Measurements from ENCODE around the gene ARMC9. TPM values are rescaled to one million over a fixed set of nuclear protein-coding genes. Genes with fewer than 3 reads are reported as not detected.
A peak's percentile ranks its signal among the peaks of the same experiment; 100 is the strongest.

ARMC9 gene
- total and polyA plus RNA-seq, 8 donors: 3.7 to 15.0 (median 8.1) TPM

GRCh38 chr2:231376857-231377256 lies 178.4 kb downstream of the ARMC9 start:
- no peak for TF ChIP-seq CTCF (IDR thresholded peaks at IDR 0.05)
- FAIRE-seq: no peak
- Histone ChIP-seq H3K27me3 (no peaks in the 10 kb centered on the region), H3K36me3 (no peaks in the 10 kb centered on the region), H3K4me1 (no peaks in the 10 kb centered on the region), H3K27ac (no peak overlapping the region), H3K4me3 (no peak overlapping the region), H3K9me3 (no peaks in the 10 kb centered on the region)
- 86 to 87% methylated on average over 8 of the region's 8 CpGs for WGBS, 2 donors
- DNase-seq: no peak
- intact Hi-C loops (cut with DNase I): no loop called here
- no peak for ATAC-seq

- intact Hi-C loops (cut with DNase I): no loop called here
- DNase-seq: peak in 4 of 6 donors; percentile 32 to 60 (median 56)
- peak; percentile 51 to 76 (median 74) for ATAC-seq
These were observed 179.7 kb downstream of the ARMC9 start for GRCh38 chr2:231378026-231378722.

GRCh38 chr2:231379266-231380215 lies 181.1 kb downstream of the ARMC9 start:
- intact Hi-C loops (cut with DNase I): no loop called here
- WGBS, 2 donors: 91 to 92% methylated on average over 21 of the region's 21 CpGs
- DNase-seq (peak in 1 of 6 donors; percentile 43), ATAC-seq (peak in 1 of 4 donors; percentile 39), FAIRE-seq (no peak)
- no peaks in the 10 kb centered on the region for H3K4me1 ChIP-seq
- no peaks in the 10 kb centered on the region for H3K36me3 ChIP-seq
- TF ChIP-seq CTCF (IDR thresholded peaks at IDR 0.05): no peak
- no peaks in the 10 kb centered on the region for H3K27me3 ChIP-seq
- no peak overlapping the region for H3K4me3 ChIP-seq
- H3K9me3 ChIP-seq: no peaks in the 10 kb centered on the region
- no peak overlapping the region for H3K27ac ChIP-seq

More at GRCh38 chr2:231378026-231378722, 179.7 kb downstream of the ARMC9 start:
- FAIRE-seq: no peak
- WGBS, 2 donors: 68 to 70% methylated on average over 13 of the region's 13 CpGs
- H3K9me3 ChIP-seq: no peaks in the 10 kb centered on the region
- no peak for TF ChIP-seq CTCF (IDR thresholded peaks at IDR 0.05)
- no peak overlapping the region for H3K4me3 ChIP-seq
- no peaks in the 10 kb centered on the region for H3K27me3 ChIP-seq
- no peaks in the 10 kb centered on the region for H3K36me3 ChIP-seq
- no peak overlapping the region for H3K27ac ChIP-seq
- no peaks in the 10 kb centered on the region for H3K4me1 ChIP-seq

GRCh38 chr2:231380307-231380706 lies 181.9 kb downstream of the ARMC9 start:
- Histone ChIP-seq H3K36me3 (no peaks in the 10 kb centered on the region), H3K9me3 (no peaks in the 10 kb centered on the region), H3K27ac (no peak overlapping the region), H3K27me3 (no peaks in the 10 kb centered on the region), H3K4me1 (no peaks in the 10 kb centered on the region), H3K4me3 (no peak overlapping the region)
- DNase-seq (peak in 1 of 6 donors; percentile 23), FAIRE-seq (no peak), ATAC-seq (no peak)
- intact Hi-C loops (cut with DNase I): no loop called here
- WGBS, 2 donors: 94 to 95% methylated on average over 10 of the region's 10 CpGs
- no peak for TF ChIP-seq CTCF (IDR thresholded peaks at IDR 0.05)
